GM12878 (cell line): ENCODE measurements around the gene SFI1. TPM values are rescaled to one million over a fixed set of nuclear protein-coding genes. Genes with fewer than 3 reads are reported as not detected.

Experiments
- ATAC-seq: fragments of 200-7000 bp; cut with Tn5 transposase; 3 replicates; pipeline ENCODE4 v1.9.1; 2020; ENCODE audit warnings: mild to moderate bottlenecking, moderate library complexity
- BruUV-seq: library from RNA; stranded (reverse); fragments of 400-500 nt; replicated peaks from 2 replicates; lab custom pipeline; 2021; lab: Mats Ljungman, UMichigan
- CTCF ChIA-PET: fragments of 300-600 bp; sonication (Branson Sonifier 250); formaldehyde crosslinking; extraction: SDS; loops from one replicate; lab custom pipeline; 2021; ENCODE audit warnings: inconsistent platforms; lab: Yijun Ruan, JAX
- POLR2A ChIA-PET: fragments of 350-600 bp; formaldehyde crosslinking; extraction: SDS; loops from one replicate; lab custom pipeline; 2021; ENCODE audit warnings: inconsistent platforms; lab: Charles Lee
- RAD21 ChIA-PET: fragments of 300-600 bp; sonication (Branson Sonifier 250); formaldehyde crosslinking; loops from one replicate; lab custom pipeline; 2023; ENCODE audit warnings: antibody characterized with exemption; ENCODE audit not compliant: unreplicated experiment; lab: Charles Lee
- SMC1A ChIA-PET: fragments of 300-600 bp; sonication (Branson Sonifier 250); formaldehyde crosslinking; loops from one replicate; lab custom pipeline; 2023; ENCODE audit not compliant: unreplicated experiment, uncharacterized antibody; lab: Charles Lee
- DNase-seq: peaks from one replicate; pipeline ENCODE4 v3.0.0-alpha.2; 2011; ENCODE audit warnings: low read depth, low spot score
- FAIRE-seq: peaks from 3 replicates; lab custom pipeline; 2011; peaks lifted over from hg19 to GRCh38; lab: Jason Lieb, UNC
- H2AFZ ChIP-seq: 2 replicates; pipeline ENCODE4 v1.6.0; 2011; ENCODE audit warnings: low read depth, low read length, control low read depth; ENCODE audit not compliant: control insufficient read depth
- H3K27ac ChIP-seq: 2 replicates; pipeline ENCODE4 v1.5.1; 2011; ENCODE audit warnings: control low read depth; ENCODE audit not compliant: control insufficient read depth, insufficient read depth
- H3K27me3 ChIP-seq, 2 experiments: replicated peaks in 1 of 2; 2 replicates each; pipeline versions ENCODE4 v1.6.0 to v1.6.1; 2011; ENCODE audit warnings: low read length in 1 of 2; ENCODE audit not compliant: control insufficient read depth in 2 of 2, insufficient read depth in 2 of 2
- H3K36me3 ChIP-seq, 2 experiments: 2 replicates each; pipeline ENCODE4 v1.5.1; 2011; ENCODE audit warnings: low read length in 1 of 2; ENCODE audit not compliant: control insufficient read depth in 2 of 2, insufficient read depth in 2 of 2
- H3K4me1 ChIP-seq: 2 replicates; pipeline ENCODE4 v1.6.1; 2011; ENCODE audit warnings: mild to moderate bottlenecking, low read length, moderate library complexity, mixed read lengths; ENCODE audit not compliant: control insufficient read depth, insufficient read depth
- H3K4me2 ChIP-seq: 2 replicates; pipeline ENCODE4 v1.6.0; 2011; ENCODE audit warnings: control low read depth; ENCODE audit not compliant: control insufficient read depth, insufficient read depth
- H3K4me3 ChIP-seq: fragments of 200-600 bp; sonication (generic); 2 replicates; pipeline ENCODE4 v1.5.1; 2016
- H3K79me2 ChIP-seq: 2 replicates; pipeline ENCODE4 v1.6.0; 2011; ENCODE audit warnings: low read length; ENCODE audit not compliant: control insufficient read depth, insufficient read depth
- H3K9ac ChIP-seq: 2 replicates; pipeline ENCODE4 v1.8.0; 2011; ENCODE audit warnings: low read length, control low read depth, mixed read lengths; ENCODE audit not compliant: control insufficient read depth, insufficient read depth
- H3K9me3 ChIP-seq: replicated peaks from 3 replicates; pipeline ENCODE4 v1.5.1; 2011; ENCODE audit warnings: mild to moderate bottlenecking, low read length; ENCODE audit not compliant: control insufficient read depth, insufficient read depth
- H4K20me1 ChIP-seq: 2 replicates; pipeline ENCODE4 v1.6.0; 2011; ENCODE audit not compliant: control insufficient read depth, insufficient read depth
- CBX5 ChIP-seq: sonication (generic); IDR thresholded peaks from 2 replicates; pipeline ENCODE4 v1.6.1; 2016; ENCODE audit warnings: low read depth, moderate library complexity, mild to moderate bottlenecking, inconsistent platforms
- EED ChIP-seq: sonication (generic); IDR thresholded peaks from 2 replicates; pipeline ENCODE4 v1.6.1; 2016; ENCODE audit warnings: antibody characterized with exemption, low read depth
- FOXM1 ChIP-seq: IDR thresholded peaks from 2 replicates; pipeline ENCODE4 v1.6.1; 2012; ENCODE audit warnings: low read depth, mild to moderate bottlenecking, inconsistent platforms, low read length, moderate library complexity
- HSF1 ChIP-seq: fragments of 150-350 bp; IDR thresholded peaks from 2 replicates; pipeline ENCODE4 v1.6.1; 2014; ENCODE audit warnings: mild to moderate bottlenecking, low read depth, low read length
- SIN3A ChIP-seq: IDR thresholded peaks from 2 replicates; pipeline ENCODE4 v1.6.1; 2012; ENCODE audit warnings: low read depth, low read length, improper control_type of control experiment
- SIX5 ChIP-seq: IDR thresholded peaks from 2 replicates; pipeline ENCODE4 v1.6.1; 2011; ENCODE audit warnings: mild to moderate bottlenecking, low read depth, low read length, moderate library complexity; ENCODE audit not compliant: severe bottlenecking
- ZBED1 ChIP-seq: IDR thresholded peaks from 2 replicates; pipeline ENCODE4 v1.6.1; 2016; ENCODE audit warnings: borderline replicate concordance
- ZNF592 ChIP-seq: fragments of 450-650 bp; IDR thresholded peaks from 2 replicates; pipeline ENCODE4 v1.6.1; 2017; ENCODE audit warnings: mild to moderate bottlenecking, moderate library complexity
- WGBS: methylation state at CpG from one replicate; pipeline ENCODE4 v1.1.6; 2016; ENCODE audit warnings: low lambda C conversion rate; ENCODE audit not compliant: insufficient replicate concordance, insufficient coverage; ENCODE audit errors: missing lambda C conversion rate; 5-methylcytosine and 5-hydroxymethylcytosine counted together
- in situ Hi-C: fragments of 300-500 bp; cut with MboI; formaldehyde crosslinking; loops from 9 replicates; pipeline ENCODE4 v1.14.3; 2018; ENCODE audit warnings: mixed read lengths
- intact Hi-C: fragments of 100-400 bp; cut with micrococcal nuclease; formaldehyde crosslinking; loops from one replicate; pipeline ENCODE4 v1.14.2; 2022; ENCODE audit not compliant: unreplicated experiment
- polyA plus RNA-seq, 11 experiments: library from polyadenylated mRNA; depleted of rRNA in 4 of 11; unstranded in 6 of 11; stranded (reverse) in 5 of 11; fragments of >200 nt; fragmentation: Nextera tagmentation in 4 of 11; fragmentation: Illumina TruSeq in 1 of 11; extraction: Ambion mirVana in 4 of 11; extraction: Trizol in 1 of 11; gene quantifications; 1 replicate in 1 of 11; 2 replicates in 10 of 11; pipeline versions ENCODE4 v1.2.1 to v1.2.3, GENCODE V29; 2011 to 2016; ENCODE audit warnings: inconsistent platforms in 2 of 11, missing spikeins in 2 of 11, low read depth in 1 of 11
- total RNA-seq, 4 experiments: library from RNA; depleted of rRNA in 3 of 4; stranded (reverse); fragments of >200 nt in 3 of 4; fragmentation: Illumina TruSeq in 1 of 4; extraction: Trizol in 1 of 4; gene quantifications; 2 replicates each; pipeline versions ENCODE4 v1.2.1 to v1.2.3, GENCODE V29; 2013 to 2021

SFI1 gene
- total and polyA plus RNA-seq, 10 of the 15 experiments (the other 5 are each of a cell fraction or from before 2014, with no cell fraction given), result 6.3 to 70.1 (median 30.4) TPM

- no peak for TF ChIP-seq ZNF592
- TF ChIP-seq FOXM1, result no peak
- TF ChIP-seq SIN3A, result no peak
- no peak for TF ChIP-seq SIX5
- TF ChIP-seq HSF1, result no peak
- no peak for TF ChIP-seq ZBED1
- no peak for TF ChIP-seq CBX5
- no peak for TF ChIP-seq EED
- TF ChIP-seq, all 136 proteins: peak for 0
- H3K4me1 ChIP-seq, result peaks cover 6% of the 10 kb centered on the region
- DNase-seq (no peak), FAIRE-seq (no peak), ATAC-seq (no peak)
- no peaks in the 10 kb centered on the region for H3K27me3 ChIP-seq
- in situ Hi-C loops (no loop called here), intact Hi-C loops (no loop called here)
- H3K9ac ChIP-seq, result no peak overlapping the region
- no peak overlapping the region for H3K4me2 ChIP-seq
- 99% methylated on average over 3 of the region's 3 CpGs for WGBS
- peaks cover 9 to 42% of the 10 kb centered on the region in 2 experiments for H3K36me3 ChIP-seq
- no peak overlapping the region for H3K4me3 ChIP-seq
- H3K27ac ChIP-seq, result no peak overlapping the region
- no peak overlapping the region for H2AFZ ChIP-seq
- RAD21 ChIA-PET, result interaction anchor here (0.7 kb wide), 1 partner anchor 74 kb away, joined by 3 read pairs; no protein-coding TSS in a partner anchor
- H4K20me1 ChIP-seq, result no peaks in the 10 kb centered on the region
- CTCF ChIA-PET, result interaction anchor here (1.3 to 2.1 kb wide), 3 partner anchors 9 to 187 kb away, joined by 4 read pairs; no protein-coding TSS in a partner anchor
- no peaks in the 10 kb centered on the region for H3K9me3 ChIP-seq
- no TSS peak for BruUV-seq
- no peaks in the 10 kb centered on the region for H3K79me2 ChIP-seq
- POLR2A ChIA-PET, result interaction anchor here (1.5 kb wide), 1 partner anchor 44 kb away, joined by 3 read pairs; no protein-coding TSS in a partner anchor
- SMC1A ChIA-PET, result interaction anchor here (1.1 kb wide), 1 partner anchor 10 kb away, joined by 5 read pairs; no protein-coding TSS in a partner anchor
Measured at GRCh38 chr22:31447337-31447736, 49.0 kb upstream of the SFI1 start.
